ENCODE results near the gene PHC2.

GRCh38 chr1:33387625-33388024 is 43.3 kb downstream of the PHC2 start:
- no peak for TF ChIP-seq POLR2AphosphoS5 (IDR thresholded peaks at IDR 0.05)
- TF ChIP-seq CTCF (IDR thresholded peaks at IDR 0.05): no peak
- no peak for TF ChIP-seq POLR2A (IDR thresholded peaks at IDR 0.05)
